Neuron (in vitro differentiated cells): Measurements from ENCODE around the gene FBXL12.
"Not testable (repeated sequence)": the region's sequence is repeated elsewhere in the genome, so short reads cannot be mapped to it uniquely, and the experiment has no call there.

Experiments
- H2AFZ ChIP-seq: one replicate; pipeline ENCODE4 v1.6.1; 2013; ENCODE audit warnings: low read depth, mild to moderate bottlenecking, inconsistent platforms, low read length, moderate library complexity
- H3K27me3 ChIP-seq: one replicate; pipeline ENCODE4 v1.6.1; 2013; ENCODE audit warnings: low read length; ENCODE audit not compliant: insufficient read depth
- H3K36me3 ChIP-seq: one replicate; pipeline ENCODE4 v1.6.1; 2013; ENCODE audit warnings: low read length; ENCODE audit not compliant: insufficient read depth
- H3K4me1 ChIP-seq: one replicate; pipeline ENCODE4 v1.6.1; 2013; ENCODE audit warnings: low read length; ENCODE audit not compliant: insufficient read depth
- H3K4me3 ChIP-seq: 2 replicates; pipeline ENCODE4 v1.5.1; 2013; ENCODE audit warnings: mild to moderate bottlenecking, low read length, moderate library complexity
- H3K9me3 ChIP-seq: one replicate; pipeline ENCODE4 v1.6.1; 2013; ENCODE audit warnings: low read length

The FBXL12 gene

GRCh38 chr19:9797871-9798270, 21.0 kb downstream of the FBXL12 start:
- H3K36me3 ChIP-seq, result no peaks in the 10 kb centered on the region
- H3K9me3 ChIP-seq, result no peaks in the 10 kb centered on the region
- no peaks in the 10 kb centered on the region for H3K4me1 ChIP-seq
- no peaks in the 10 kb centered on the region for H3K27me3 ChIP-seq
- no peak overlapping the region for H2AFZ ChIP-seq
- no peak overlapping the region for H3K4me3 ChIP-seq

- no peaks in the 10 kb centered on the region for H3K4me1 ChIP-seq
- no peaks in the 10 kb centered on the region for H3K36me3 ChIP-seq
- no peaks in the 10 kb centered on the region for H3K27me3 ChIP-seq
- no peak overlapping the region for H3K4me3 ChIP-seq
- no peak overlapping the region for H2AFZ ChIP-seq
- no peaks in the 10 kb centered on the region for H3K9me3 ChIP-seq
Measured at GRCh38 chr19:9796113-9796773, 22.6 kb downstream of the FBXL12 start.

- Histone ChIP-seq H3K4me3 (peak overlapping the region; percentile 31), H3K27me3 (no peaks in the 10 kb centered on the region), H3K36me3 (no peaks in the 10 kb centered on the region), H3K4me1 (peaks cover 12% of the 10 kb centered on the region), H3K9me3 (no peaks in the 10 kb centered on the region), H2AFZ (peak overlapping the region; percentile 14)
Measured at GRCh38 chr19:9793071-9793591, 25.7 kb downstream of the FBXL12 start.

GRCh38 chr19:9792206-9793070, 26.4 kb downstream of the FBXL12 start:
- H3K4me3 ChIP-seq, result peak overlapping the region; percentile 66
- H2AFZ ChIP-seq, result peak overlapping the region; percentile 94
- H3K27me3 ChIP-seq, result no peaks in the 10 kb centered on the region
- H3K36me3 ChIP-seq, result no peaks in the 10 kb centered on the region
- H3K9me3 ChIP-seq, result no peaks in the 10 kb centered on the region
- peaks cover 12% of the 10 kb centered on the region for H3K4me1 ChIP-seq

- H3K4me1 ChIP-seq, result peaks cover 12% of the 10 kb centered on the region
- H3K27me3 ChIP-seq, result no peaks in the 10 kb centered on the region
- peak overlapping the region; percentile 94 for H2AFZ ChIP-seq
- peak overlapping the region; percentile 66 for H3K4me3 ChIP-seq
- H3K36me3 ChIP-seq, result no peaks in the 10 kb centered on the region
- H3K9me3 ChIP-seq, result no peaks in the 10 kb centered on the region
Measured at GRCh38 chr19:9791552-9792205, 27.2 kb downstream of the FBXL12 start.

GRCh38 chr19:9791073-9791367, 27.9 kb downstream of the FBXL12 start:
- H3K36me3 ChIP-seq, H3K27me3 ChIP-seq, H3K9me3 ChIP-seq, H2AFZ ChIP-seq: not testable (repeated sequence)
- Histone ChIP-seq H3K4me3 (peak overlapping the region; percentile 60), H3K4me1 (peaks cover 15% of the 10 kb centered on the region)

GRCh38 chr19:9789579-9789978, 29.3 kb downstream of the FBXL12 start:
- not testable (repeated sequence) for H2AFZ ChIP-seq, H3K36me3 ChIP-seq, H3K4me3 ChIP-seq, H3K9me3 ChIP-seq, H3K27me3 ChIP-seq
- peaks cover 17% of the 10 kb centered on the region for H3K4me1 ChIP-seq

GRCh38 chr19:9789066-9789465, 29.8 kb downstream of the FBXL12 start:
- peaks cover 21% of the 10 kb centered on the region for H3K4me1 ChIP-seq
- H3K36me3 ChIP-seq, result no peaks in the 10 kb centered on the region
- H3K9me3 ChIP-seq, result no peaks in the 10 kb centered on the region
- H3K27me3 ChIP-seq, result no peaks in the 10 kb centered on the region
- no peak overlapping the region for H3K4me3 ChIP-seq
- H2AFZ ChIP-seq, result no peak overlapping the region

- not testable (repeated sequence) for H3K36me3 ChIP-seq, H3K9me3 ChIP-seq, H3K27me3 ChIP-seq, H2AFZ ChIP-seq, H3K4me3 ChIP-seq
- H3K4me1 ChIP-seq, result peaks cover 26% of the 10 kb centered on the region
Measured at GRCh38 chr19:9788604-9789003, 30.3 kb downstream of the FBXL12 start.

- Histone ChIP-seq H3K4me3 (no peak overlapping the region), H3K9me3 (no peaks in the 10 kb centered on the region), H3K4me1 (peaks cover 27% of the 10 kb centered on the region), H2AFZ (no peak overlapping the region), H3K36me3 (no peaks in the 10 kb centered on the region), H3K27me3 (no peaks in the 10 kb centered on the region)
Measured at GRCh38 chr19:9786819-9787218, 32.1 kb downstream of the FBXL12 start.

GRCh38 chr19:9786342-9786741, 32.5 kb downstream of the FBXL12 start:
- Histone ChIP-seq H3K36me3 (no peaks in the 10 kb centered on the region), H3K9me3 (no peaks in the 10 kb centered on the region), H3K4me3 (peak overlapping the region; percentile 98), H2AFZ (peak overlapping the region; percentile 100), H3K27me3 (no peaks in the 10 kb centered on the region), H3K4me1 (peaks cover 27% of the 10 kb centered on the region)

GRCh38 chr19:9785367-9786331, 33.2 kb downstream of the FBXL12 start:
- Histone ChIP-seq H2AFZ (peak overlapping the region; percentile 100), H3K36me3 (no peaks in the 10 kb centered on the region), H3K4me3 (peak overlapping the region; percentile 98), H3K9me3 (no peaks in the 10 kb centered on the region), H3K27me3 (no peaks in the 10 kb centered on the region), H3K4me1 (peaks cover 24% of the 10 kb centered on the region)
